GM23338 (cell line): ENCODE results near the gene MEMO1.

ENCODE experiments used
- CREB1 ChIP-seq: fragments of 250-450 bp; sonication (Bioruptor Pico); IDR thresholded peaks from 2 replicates; pipeline ENCODE4 v1.5.0; 2020; ENCODE audit warnings: low read depth, mild to moderate bottlenecking, moderate library complexity
- EZH2 ChIP-seq: fragments of 200-600 bp; sonication (generic); IDR thresholded peaks from one replicate; pipeline ENCODE4 v1.8.0; 2017; ENCODE audit warnings: antibody characterized with exemption, mild to moderate bottlenecking, low read depth; ENCODE audit not compliant: unreplicated experiment
- EZH2phosphoT487 ChIP-seq: fragments of 200-600 bp; sonication (generic); IDR thresholded peaks from one replicate; pipeline ENCODE4 v1.8.1; 2018; ENCODE audit warnings: antibody characterized with exemption; ENCODE audit not compliant: unreplicated experiment
- JUNB ChIP-seq: IDR thresholded peaks from one replicate; pipeline ENCODE4 v1.6.1; 2016; ENCODE audit warnings: antibody characterized with exemption; ENCODE audit not compliant: unreplicated experiment
- NANOG ChIP-seq: IDR thresholded peaks from 2 replicates; pipeline ENCODE4 v1.6.1; 2016; ENCODE audit warnings: antibody characterized with exemption, borderline replicate concordance
- POLR2AphosphoS5 ChIP-seq: IDR thresholded peaks from 2 replicates; pipeline ENCODE4 v1.6.1; 2016; ENCODE audit warnings: antibody characterized with exemption, low read depth
- STAT1 ChIP-seq: IDR thresholded peaks from one replicate; pipeline ENCODE4 v1.6.1; 2016; ENCODE audit warnings: antibody characterized with exemption; ENCODE audit not compliant: unreplicated experiment
- ZNF114 ChIP-seq: fragments of 250-450 bp; sonication (Bioruptor Pico); IDR thresholded peaks from 2 replicates; pipeline ENCODE4 v1.5.0; 2020; ENCODE audit warnings: mild to moderate bottlenecking, moderate library complexity
- ZNF331 ChIP-seq: fragments of 250-450 bp; sonication (Bioruptor Pico); IDR thresholded peaks from 2 replicates; pipeline ENCODE4 v1.5.0; 2020; ENCODE audit warnings: low read depth, mild to moderate bottlenecking, moderate library complexity
- TF ChIP-seq, protein P1 (sequence below), 2 experiments: fragments of 200-600 bp in 1 of 2; sonication (generic) in 1 of 2; conservative IDR thresholded peaks; 2 replicates each; pipeline versions ENCODE4 v1.5.1 to v1.6.1; 2016 to 2017; ENCODE audit warnings: antibody characterized with exemption in 2 of 2, low read depth in 2 of 2, mild to moderate bottlenecking in 2 of 2, moderate library complexity in 1 of 2
- TF ChIP-seq, protein P2 (sequence below): IDR thresholded peaks from one replicate; pipeline ENCODE4 v1.6.1; 2018; ENCODE audit warnings: antibody characterized with exemption; ENCODE audit not compliant: unreplicated experiment
- TF ChIP-seq, protein P3 (sequence below): IDR thresholded peaks from 2 replicates; pipeline ENCODE4 v1.6.1; 2016; ENCODE audit warnings: antibody characterized with exemption

DNA sequence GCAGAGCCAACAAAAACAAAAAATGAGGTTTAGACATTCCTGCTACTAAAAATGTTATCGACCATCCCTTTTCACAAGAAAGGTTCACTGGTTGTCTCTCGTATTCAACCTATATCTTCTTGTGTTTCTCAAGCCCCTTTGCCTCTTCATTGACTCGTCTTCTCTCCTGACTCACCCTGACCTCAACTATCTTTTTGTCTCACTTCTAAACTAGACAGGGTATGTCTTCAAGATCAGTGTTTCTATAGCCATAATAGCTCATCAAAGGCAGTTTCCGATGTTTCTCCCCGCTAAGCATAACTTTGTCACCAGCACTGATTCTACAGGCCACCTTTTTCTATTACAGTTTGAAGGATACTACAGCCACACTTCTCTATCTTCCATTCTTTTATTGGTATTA lies 178.4 kb downstream of the MEMO1 start:
- TF ChIP-seq, protein P1, sequence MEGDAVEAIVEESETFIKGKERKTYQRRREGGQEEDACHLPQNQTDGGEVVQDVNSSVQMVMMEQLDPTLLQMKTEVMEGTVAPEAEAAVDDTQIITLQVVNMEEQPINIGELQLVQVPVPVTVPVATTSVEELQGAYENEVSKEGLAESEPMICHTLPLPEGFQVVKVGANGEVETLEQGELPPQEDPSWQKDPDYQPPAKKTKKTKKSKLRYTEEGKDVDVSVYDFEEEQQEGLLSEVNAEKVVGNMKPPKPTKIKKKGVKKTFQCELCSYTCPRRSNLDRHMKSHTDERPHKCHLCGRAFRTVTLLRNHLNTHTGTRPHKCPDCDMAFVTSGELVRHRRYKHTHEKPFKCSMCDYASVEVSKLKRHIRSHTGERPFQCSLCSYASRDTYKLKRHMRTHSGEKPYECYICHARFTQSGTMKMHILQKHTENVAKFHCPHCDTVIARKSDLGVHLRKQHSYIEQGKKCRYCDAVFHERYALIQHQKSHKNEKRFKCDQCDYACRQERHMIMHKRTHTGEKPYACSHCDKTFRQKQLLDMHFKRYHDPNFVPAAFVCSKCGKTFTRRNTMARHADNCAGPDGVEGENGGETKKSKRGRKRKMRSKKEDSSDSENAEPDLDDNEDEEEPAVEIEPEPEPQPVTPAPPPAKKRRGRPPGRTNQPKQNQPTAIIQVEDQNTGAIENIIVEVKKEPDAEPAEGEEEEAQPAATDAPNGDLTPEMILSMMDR (conservative IDR thresholded peaks at IDR 0.05; ENCODE audit: low read depth in 2 of 2) = no peak
- no peak for TF ChIP-seq POLR2AphosphoS5
- TF ChIP-seq, protein P2, sequence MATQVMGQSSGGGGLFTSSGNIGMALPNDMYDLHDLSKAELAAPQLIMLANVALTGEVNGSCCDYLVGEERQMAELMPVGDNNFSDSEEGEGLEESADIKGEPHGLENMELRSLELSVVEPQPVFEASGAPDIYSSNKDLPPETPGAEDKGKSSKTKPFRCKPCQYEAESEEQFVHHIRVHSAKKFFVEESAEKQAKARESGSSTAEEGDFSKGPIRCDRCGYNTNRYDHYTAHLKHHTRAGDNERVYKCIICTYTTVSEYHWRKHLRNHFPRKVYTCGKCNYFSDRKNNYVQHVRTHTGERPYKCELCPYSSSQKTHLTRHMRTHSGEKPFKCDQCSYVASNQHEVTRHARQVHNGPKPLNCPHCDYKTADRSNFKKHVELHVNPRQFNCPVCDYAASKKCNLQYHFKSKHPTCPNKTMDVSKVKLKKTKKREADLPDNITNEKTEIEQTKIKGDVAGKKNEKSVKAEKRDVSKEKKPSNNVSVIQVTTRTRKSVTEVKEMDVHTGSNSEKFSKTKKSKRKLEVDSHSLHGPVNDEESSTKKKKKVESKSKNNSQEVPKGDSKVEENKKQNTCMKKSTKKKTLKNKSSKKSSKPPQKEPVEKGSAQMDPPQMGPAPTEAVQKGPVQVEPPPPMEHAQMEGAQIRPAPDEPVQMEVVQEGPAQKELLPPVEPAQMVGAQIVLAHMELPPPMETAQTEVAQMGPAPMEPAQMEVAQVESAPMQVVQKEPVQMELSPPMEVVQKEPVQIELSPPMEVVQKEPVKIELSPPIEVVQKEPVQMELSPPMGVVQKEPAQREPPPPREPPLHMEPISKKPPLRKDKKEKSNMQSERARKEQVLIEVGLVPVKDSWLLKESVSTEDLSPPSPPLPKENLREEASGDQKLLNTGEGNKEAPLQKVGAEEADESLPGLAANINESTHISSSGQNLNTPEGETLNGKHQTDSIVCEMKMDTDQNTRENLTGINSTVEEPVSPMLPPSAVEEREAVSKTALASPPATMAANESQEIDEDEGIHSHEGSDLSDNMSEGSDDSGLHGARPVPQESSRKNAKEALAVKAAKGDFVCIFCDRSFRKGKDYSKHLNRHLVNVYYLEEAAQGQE = no peak
- no peak for TF ChIP-seq EZH2
- TF ChIP-seq CREB1 = no peak
- TF ChIP-seq JUNB = no peak
- TF ChIP-seq ZNF114 (CRISPR knock-in tag) = no peak
- TF ChIP-seq EZH2phosphoT487 = no peak
- TF ChIP-seq, protein P3, sequence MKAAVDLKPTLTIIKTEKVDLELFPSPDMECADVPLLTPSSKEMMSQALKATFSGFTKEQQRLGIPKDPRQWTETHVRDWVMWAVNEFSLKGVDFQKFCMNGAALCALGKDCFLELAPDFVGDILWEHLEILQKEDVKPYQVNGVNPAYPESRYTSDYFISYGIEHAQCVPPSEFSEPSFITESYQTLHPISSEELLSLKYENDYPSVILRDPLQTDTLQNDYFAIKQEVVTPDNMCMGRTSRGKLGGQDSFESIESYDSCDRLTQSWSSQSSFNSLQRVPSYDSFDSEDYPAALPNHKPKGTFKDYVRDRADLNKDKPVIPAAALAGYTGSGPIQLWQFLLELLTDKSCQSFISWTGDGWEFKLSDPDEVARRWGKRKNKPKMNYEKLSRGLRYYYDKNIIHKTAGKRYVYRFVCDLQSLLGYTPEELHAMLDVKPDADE = no peak
- no peak for TF ChIP-seq NANOG
- TF ChIP-seq STAT1 = no peak
- TF ChIP-seq ZNF331 (CRISPR knock-in tag) = no peak
